HG03571 (cell line): ENCODE data around the gene BMP8A.
"Not testable (repeated sequence)": the region's sequence is repeated elsewhere in the genome, so short reads cannot be mapped to it uniquely, and the experiment has no call there.

Experiments used
- ATAC-seq: cut with Tn5 transposase; IDR thresholded peaks from one replicate; pipeline ENCODE4 v1.9.1; 2021; ENCODE audit not compliant: unreplicated experiment

The BMP8A gene

GRCh38 chr1:39500862-39501389 is 9.5 kb downstream of the BMP8A start:
- no peak for ATAC-seq

- ATAC-seq = no peak
Observed at GRCh38 chr1:39501666-39502065, 10.2 kb downstream of the BMP8A start.

GRCh38 chr1:39504436-39504835 is 13.0 kb downstream of the BMP8A start:
- ATAC-seq = not testable (repeated sequence)

- ATAC-seq = no peak
Observed at GRCh38 chr1:39505289-39505688, 13.9 kb downstream of the BMP8A start.

GRCh38 chr1:39507230-39507928 is 15.9 kb downstream of the BMP8A start:
- ATAC-seq = no peak

GRCh38 chr1:39508266-39508665 is 16.8 kb downstream of the BMP8A start:
- ATAC-seq = no peak

- peak; percentile 21 for ATAC-seq
Observed at GRCh38 chr1:39508857-39509305, 17.4 kb downstream of the BMP8A start.

GRCh38 chr1:39509360-39510009 is 18.0 kb downstream of the BMP8A start:
- peak; percentile 63 for ATAC-seq

- ATAC-seq = not testable (repeated sequence)
Observed at GRCh38 chr1:39510570-39511186, 19.2 kb downstream of the BMP8A start.

- not testable (repeated sequence) for ATAC-seq
Observed at GRCh38 chr1:39511477-39511876, 20.0 kb downstream of the BMP8A start.

- ATAC-seq = not testable (repeated sequence)
Observed at GRCh38 chr1:39512234-39512847, 20.9 kb downstream of the BMP8A start.

GRCh38 chr1:39514710-39515124 is 23.3 kb downstream of the BMP8A start:
- peak; percentile 24 for ATAC-seq

GRCh38 chr1:39515131-39516086 is 24.0 kb downstream of the BMP8A start:
- ATAC-seq = peak; percentile 47

- not testable (repeated sequence) for ATAC-seq
Observed at GRCh38 chr1:39516841-39517240, 25.4 kb downstream of the BMP8A start.

GRCh38 chr1:39517936-39518335 is 26.5 kb downstream of the BMP8A start:
- ATAC-seq = not testable (repeated sequence)

GRCh38 chr1:39519376-39519775 is 27.9 kb downstream of the BMP8A start:
- ATAC-seq = not testable (repeated sequence)

GRCh38 chr1:39522221-39522620 is 30.8 kb downstream of the BMP8A start:
- ATAC-seq = not testable (repeated sequence)

- no peak for ATAC-seq
Observed at GRCh38 chr1:39522661-39523567, 31.5 kb downstream of the BMP8A start.

GRCh38 chr1:39524171-39524570 is 32.7 kb downstream of the BMP8A start:
- no peak for ATAC-seq
